Endometrium (tissue), 2 donors: Measurements from ENCODE around the gene PDE11A.

Experiments used
- FAIRE-seq: peaks from 2 replicates; lab custom pipeline; 2012; peaks lifted over from hg19 to GRCh38; lab: Jason Lieb, UNC
- donor health status: control.
- donor health status: control.

The PDE11A gene

GRCh38 chr2:177598326-177599138, 474.0 kb downstream of the PDE11A start:
- peak; percentile 37 for FAIRE-seq

- peak; percentile 74 for FAIRE-seq
These were observed 474.8 kb downstream of the PDE11A start for GRCh38 chr2:177597759-177598158.

GRCh38 chr2:177596866-177597265, 475.7 kb downstream of the PDE11A start:
- FAIRE-seq = no peak

DNA sequence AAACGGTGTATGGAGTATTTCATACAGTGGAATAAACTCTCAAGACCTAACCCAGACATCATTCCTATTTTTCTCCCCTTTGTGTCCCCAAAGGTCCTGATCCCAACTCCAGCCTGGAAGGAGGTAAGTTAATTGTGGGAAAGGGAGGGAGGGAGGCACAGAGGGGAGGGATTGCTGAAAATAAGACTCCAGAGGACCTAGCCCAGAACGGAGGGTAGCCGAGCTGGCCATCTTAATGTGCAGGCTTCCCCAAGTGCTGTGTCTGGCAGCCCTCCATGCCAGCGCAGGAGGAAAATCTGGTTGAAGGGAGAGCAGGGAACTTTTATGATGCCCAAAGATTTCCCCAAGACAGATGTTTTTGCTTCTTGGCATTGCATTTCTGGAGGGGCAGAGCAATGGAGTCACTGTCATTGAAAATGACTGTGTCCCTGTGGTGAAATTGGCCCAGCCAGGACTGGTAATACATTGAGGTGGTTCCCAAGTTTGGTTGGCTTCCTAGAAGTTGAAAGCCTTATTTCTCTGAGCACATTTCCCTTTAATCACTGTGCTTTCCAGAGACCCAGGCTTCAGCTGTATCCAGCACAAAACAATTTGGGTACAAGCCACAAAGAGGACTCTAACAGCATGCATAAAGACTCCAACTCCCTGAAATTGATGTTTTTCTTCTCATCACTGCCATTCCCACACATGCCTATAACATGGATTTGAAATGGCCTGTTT, 477.3 kb downstream of the PDE11A start:
- FAIRE-seq = no peak

GRCh38 chr2:177593402-177593801, 479.2 kb downstream of the PDE11A start:
- no peak for FAIRE-seq

- no peak for FAIRE-seq
These were observed 479.6 kb downstream of the PDE11A start for GRCh38 chr2:177592945-177593344.

DNA sequence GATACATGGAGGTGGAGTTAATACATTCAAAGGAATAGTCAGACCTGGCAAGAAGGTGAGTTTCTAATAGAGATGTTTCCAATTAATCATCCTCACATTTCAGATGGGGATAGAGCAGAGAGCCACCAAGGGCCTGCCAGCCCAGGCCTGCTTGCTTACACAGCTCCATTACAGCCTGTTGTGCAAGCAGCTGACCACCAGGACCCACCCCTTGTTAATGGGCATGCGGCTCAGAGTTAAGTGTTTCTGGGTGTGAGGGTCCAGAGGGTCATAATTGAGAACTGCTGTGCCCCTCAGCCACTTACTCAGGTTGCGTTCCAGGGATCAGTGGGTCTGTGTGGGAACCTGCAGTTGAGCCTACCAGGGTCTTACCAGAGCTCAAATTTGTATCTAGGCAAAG, 480.2 kb downstream of the PDE11A start:
- FAIRE-seq = no peak

DNA sequence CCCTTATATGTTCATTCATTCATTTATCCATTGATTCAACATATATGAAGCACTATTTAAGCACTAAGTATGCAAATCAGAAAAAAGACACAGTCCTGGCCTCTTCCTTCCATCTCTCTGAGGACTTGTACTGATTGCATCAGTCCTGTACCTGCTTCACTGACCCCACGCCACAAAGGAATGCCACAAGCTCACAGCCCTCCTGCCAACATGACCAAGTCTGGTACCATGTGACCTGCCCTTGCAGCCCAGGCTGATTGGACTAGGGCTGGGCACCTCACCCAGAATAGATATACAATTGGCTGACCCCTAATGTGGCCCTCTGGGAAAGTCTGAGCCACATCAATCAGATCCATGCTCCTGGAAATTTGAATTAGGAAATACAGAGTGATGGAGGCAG, 483.4 kb downstream of the PDE11A start:
- FAIRE-seq = no peak

GRCh38 chr2:177588671-177589070, 483.9 kb downstream of the PDE11A start:
- FAIRE-seq = no peak

GRCh38 chr2:177587371-177587770, 485.2 kb downstream of the PDE11A start:
- FAIRE-seq = no peak

DNA sequence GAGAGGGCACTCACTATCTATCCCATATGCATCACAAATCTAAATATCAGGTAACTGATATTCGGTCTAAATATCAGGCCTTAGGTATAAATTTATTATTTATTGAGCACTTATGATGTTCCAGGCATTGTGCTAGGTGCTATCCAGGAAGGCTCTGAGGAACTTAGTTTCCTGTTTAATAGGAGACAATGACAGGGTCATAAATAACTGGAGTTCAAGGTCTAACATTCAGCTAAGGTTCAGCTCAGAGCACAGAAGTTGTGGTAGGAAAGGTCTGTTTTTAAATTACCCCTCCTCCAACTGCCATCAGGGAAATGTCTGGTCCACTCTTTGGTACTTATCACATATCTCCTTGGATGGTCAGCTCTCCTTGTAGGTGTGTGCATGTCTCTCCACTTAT, 486.4 kb downstream of the PDE11A start:
- FAIRE-seq = no peak

DNA sequence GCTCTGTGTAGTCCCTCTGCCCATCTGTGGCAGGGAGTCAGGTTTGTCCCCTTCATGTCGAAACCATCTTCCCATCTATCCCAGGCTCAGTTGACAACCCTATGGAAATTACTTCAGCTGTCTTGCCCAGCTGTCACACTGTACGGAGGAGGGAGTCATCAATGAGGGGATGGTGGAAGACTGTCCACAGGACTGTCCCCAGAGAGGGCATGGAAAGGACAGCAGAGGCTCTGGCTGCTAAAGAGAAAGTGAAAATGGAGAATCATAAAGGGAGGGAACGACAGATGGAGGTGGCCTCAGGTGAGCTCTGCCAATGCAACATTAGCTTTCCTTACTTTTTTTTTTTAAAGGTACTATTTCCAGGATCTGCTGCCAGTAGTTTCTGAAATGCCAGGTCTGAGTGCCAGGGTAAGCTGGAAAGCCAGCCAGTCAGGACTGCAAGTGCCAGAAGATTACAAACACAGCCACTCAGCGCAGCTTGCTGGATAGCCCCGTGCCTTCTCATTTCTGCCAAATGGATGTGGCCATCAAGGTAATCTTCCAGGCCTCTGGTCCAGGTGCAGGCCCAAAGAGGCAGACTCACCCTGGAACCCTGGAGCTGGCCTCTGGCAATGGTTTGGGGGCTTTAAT, 487.2 kb downstream of the PDE11A start:
- no peak for FAIRE-seq

- FAIRE-seq = no peak
These were observed 488.4 kb downstream of the PDE11A start for GRCh38 chr2:177584030-177584692.

GRCh38 chr2:177582000-177582399, 490.6 kb downstream of the PDE11A start:
- no peak for FAIRE-seq

DNA sequence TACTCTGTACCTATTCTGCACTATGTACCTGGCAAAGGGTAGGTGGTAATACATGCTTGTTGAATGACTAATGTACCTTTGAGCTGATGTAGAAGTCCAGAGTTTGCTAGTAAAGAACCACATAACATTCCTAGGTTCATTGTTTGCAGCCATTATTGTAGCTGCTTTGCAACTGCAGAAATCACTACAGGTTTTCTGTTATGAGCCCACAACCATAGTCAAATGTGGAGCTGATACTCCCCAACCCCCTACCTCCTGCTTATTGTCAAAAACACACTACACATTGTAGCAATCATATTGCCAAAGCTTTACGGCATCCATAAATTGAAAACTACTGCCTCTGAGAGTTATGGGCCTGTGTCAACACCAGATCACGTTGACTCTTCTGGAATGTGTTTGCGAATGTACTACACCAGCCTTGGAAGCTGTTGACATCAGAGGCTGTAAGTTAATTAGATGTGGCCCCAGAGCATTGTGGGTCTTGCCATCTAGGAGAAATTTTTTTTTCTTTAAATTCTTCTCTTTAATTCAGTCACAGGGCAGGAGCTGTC, 493.0 kb downstream of the PDE11A start:
- FAIRE-seq = no peak

GRCh38 chr2:177578454-177578853, 494.1 kb downstream of the PDE11A start:
- FAIRE-seq = no peak

GRCh38 chr2:177577075-177577474, 495.5 kb downstream of the PDE11A start:
- FAIRE-seq = no peak

DNA sequence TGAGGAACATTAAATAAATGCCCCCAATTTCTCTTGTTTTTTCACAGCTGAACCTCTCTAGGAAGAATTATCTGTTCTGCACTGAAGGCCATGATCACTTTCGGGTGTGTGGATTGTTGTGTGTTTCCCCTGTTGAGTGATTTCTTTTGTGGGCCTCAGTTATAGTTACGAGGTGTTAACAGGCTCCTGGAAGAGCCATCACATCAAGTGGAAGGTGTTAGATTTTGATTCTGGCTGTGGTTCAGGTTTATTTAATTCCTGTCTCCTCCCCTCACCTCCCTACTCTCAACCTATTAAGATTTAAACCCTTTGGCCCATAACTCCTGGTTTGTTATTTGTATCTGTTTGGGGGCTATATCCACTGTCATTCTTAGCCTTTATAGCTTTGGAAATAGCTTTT, 497.2 kb downstream of the PDE11A start:
- FAIRE-seq = no peak

GRCh38 chr2:177574356-177574755, 498.2 kb downstream of the PDE11A start:
- no peak for FAIRE-seq
